Measurements from ENCODE around the gene NDUFA11.
"Not testable (repeated sequence)": the region's sequence is repeated elsewhere in the genome, so short reads cannot be mapped to it uniquely, and the experiment has no call there.

NDUFA11 gene

DNA sequence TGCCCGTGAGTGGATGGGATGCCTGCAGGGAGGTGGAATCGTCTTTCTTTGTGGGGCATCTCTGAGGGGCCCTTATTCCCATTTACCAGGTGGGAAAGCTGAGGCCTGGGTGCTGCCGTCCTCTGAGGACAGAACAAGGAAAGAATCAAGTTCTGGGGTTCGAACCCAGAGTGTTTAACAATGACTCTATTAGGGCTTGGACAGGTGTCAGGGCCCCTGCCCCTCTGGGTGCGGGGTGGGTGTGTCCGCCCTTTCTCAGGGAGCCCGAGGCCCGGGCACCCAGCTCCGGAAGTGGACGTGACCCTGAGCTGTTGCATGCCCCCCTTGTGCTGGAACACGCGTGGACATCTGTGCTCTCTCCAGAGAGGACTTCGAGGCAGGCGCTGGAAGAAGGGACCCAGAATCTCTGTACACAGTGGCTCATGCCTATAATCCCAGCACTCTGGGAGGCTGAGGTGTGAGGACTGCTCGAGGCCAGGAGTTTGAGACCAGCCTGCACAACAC, 10.8 kb downstream of the NDUFA11 start:
- TF ChIP-seq, protein P1, sequence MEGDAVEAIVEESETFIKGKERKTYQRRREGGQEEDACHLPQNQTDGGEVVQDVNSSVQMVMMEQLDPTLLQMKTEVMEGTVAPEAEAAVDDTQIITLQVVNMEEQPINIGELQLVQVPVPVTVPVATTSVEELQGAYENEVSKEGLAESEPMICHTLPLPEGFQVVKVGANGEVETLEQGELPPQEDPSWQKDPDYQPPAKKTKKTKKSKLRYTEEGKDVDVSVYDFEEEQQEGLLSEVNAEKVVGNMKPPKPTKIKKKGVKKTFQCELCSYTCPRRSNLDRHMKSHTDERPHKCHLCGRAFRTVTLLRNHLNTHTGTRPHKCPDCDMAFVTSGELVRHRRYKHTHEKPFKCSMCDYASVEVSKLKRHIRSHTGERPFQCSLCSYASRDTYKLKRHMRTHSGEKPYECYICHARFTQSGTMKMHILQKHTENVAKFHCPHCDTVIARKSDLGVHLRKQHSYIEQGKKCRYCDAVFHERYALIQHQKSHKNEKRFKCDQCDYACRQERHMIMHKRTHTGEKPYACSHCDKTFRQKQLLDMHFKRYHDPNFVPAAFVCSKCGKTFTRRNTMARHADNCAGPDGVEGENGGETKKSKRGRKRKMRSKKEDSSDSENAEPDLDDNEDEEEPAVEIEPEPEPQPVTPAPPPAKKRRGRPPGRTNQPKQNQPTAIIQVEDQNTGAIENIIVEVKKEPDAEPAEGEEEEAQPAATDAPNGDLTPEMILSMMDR (IDR thresholded peaks at IDR 0.05; ENCODE audit: low read depth, low read length), result no peak
- H3K4me3 ChIP-seq (ENCODE audit: low read depth, low read length), result no peak overlapping the region

GRCh38 chr19:5891938-5892771, 11.4 kb downstream of the NDUFA11 start:
- TF ChIP-seq, protein P1 (IDR thresholded peaks at IDR 0.05; ENCODE audit: low read depth, low read length), result peak; percentile 74

GRCh38 chr19:5891572-5891937, 12.0 kb downstream of the NDUFA11 start:
- TF ChIP-seq, protein P1 (IDR thresholded peaks at IDR 0.05; ENCODE audit: low read depth, low read length), result no peak
- H3K4me3 ChIP-seq (ENCODE audit: low read depth, low read length), result no peak overlapping the region

More at GRCh38 chr19:5891938-5892771, 11.4 kb downstream of the NDUFA11 start:
- no peak overlapping the region for H3K4me3 ChIP-seq (ENCODE audit: low read depth, low read length)

- TF ChIP-seq, protein P1 (IDR thresholded peaks at IDR 0.05; ENCODE audit: low read depth, low read length), result no peak
- H3K4me3 ChIP-seq (ENCODE audit: low read depth, low read length), result no peak overlapping the region
Measured at GRCh38 chr19:5890099-5890498, 13.5 kb downstream of the NDUFA11 start.

DNA sequence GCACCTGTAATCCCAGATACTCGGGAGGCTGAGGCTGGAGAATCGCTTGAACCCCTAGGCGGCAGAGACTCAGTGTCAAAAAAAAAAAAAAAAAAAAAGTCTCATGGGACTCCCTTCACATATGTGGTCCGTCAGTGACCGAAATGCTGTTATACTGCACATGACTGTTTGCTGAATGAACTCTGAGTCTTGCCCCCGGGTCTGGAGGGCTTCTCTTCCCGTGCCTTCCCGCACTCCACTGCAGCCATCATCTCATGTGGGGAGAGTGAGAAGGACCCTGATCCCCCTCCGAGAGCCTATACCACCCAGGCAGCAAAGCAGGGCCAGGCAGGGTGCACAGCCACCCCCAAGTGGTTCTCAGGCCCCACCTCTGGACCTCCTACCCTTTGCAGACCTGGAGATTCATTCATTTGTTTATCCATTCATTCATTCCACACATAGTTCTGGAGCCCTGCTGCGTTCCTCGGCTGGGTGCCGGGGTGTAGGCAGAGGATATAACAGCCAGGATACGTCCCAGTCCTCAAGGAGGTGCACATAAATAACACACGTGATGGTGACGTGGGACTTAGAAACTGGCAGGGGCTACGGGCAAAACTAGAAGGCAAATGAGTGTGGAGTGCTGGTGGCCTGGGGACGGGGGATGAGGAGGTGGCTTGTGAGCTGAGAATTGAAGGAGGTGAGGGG, 14.2 kb downstream of the NDUFA11 start:
- H3K4me3 ChIP-seq (ENCODE audit: low read depth, low read length), result peak overlapping the region; percentile 18; the same call in 1 of the 2 replicates

DNA sequence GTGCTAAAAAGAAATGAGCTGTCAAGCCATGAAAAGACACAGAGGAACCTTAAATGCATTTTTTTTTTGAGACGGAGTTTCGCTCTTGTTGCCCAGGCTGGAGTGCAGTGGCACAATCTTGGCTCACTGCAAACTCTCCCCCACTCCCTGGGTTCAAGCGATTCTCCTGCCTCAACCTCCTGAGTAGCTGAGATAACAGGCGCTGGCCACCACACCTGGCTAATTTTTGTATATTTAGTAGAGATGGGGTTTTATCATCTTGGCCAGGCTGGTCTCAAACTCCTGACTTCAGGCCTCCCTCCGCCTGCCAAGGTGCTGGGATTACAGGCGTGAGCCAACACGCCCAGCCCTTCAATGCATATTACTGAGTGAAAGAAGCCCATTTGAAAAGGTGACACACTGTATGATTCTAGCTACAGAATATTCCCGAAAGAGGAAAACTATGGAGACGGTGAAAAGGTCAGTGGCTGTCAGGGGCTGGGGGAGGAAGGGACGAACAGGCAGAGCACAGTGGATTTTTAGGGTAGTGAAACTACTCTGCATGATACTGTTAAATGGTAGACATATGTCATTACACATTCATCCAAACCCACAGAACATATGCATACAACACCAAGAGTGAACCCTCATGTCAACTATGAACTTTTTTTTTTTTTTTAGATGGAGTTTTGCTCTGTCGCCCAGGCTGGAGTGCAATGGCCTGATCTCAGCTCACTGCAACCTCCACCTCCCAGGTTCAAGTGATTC, 19.4 kb downstream of the NDUFA11 start:
- H3K4me3 ChIP-seq (ENCODE audit: low read depth, low read length), result not testable (repeated sequence)

More for the DNA sequence above, 14.2 kb downstream of the NDUFA11 start:
- TF ChIP-seq, protein P1 (IDR thresholded peaks at IDR 0.05; ENCODE audit: low read depth, low read length), result no peak

DNA sequence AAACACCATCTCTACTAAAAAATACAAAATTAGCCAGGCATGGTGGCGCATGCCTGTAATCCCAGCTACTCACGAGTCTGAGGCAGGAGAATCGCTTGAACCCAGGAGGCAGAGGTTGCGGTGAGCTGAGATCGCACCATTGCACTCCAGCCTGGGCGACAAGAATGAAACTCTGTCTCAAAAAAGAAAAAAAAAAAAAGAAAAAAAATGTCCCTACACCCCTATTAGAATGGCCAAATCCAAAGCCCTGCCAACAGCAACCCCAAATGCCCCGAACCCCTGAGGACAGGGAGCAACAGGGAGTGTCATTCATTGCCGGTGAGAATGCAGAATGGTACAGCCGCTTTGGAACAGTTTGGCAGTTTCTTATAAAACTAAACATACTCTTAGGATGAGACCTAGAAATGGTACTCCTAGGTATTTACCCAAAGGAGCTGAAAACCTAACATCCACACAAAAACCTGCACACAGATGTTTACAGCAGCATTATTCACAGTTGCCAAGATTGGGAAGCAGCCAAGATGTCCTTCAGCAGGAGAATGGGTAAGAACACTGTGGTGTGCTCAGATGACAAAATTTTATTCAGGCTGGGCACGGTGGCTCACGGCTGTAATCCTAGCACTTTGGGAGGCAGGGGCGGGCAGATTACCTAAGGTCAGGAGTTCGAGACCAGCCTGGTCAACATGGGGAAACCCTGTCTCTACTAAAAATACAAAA, 20.3 kb downstream of the NDUFA11 start:
- not testable (repeated sequence) for H3K4me3 ChIP-seq (ENCODE audit: low read depth, low read length)
